HEK293T (cell line): ENCODE results near the gene RUFY1.

Source experiments
- ARNT ChIP-seq: fragments of 450-650 bp; IDR thresholded peaks from 2 replicates; pipeline ENCODE4 v1.6.1; 2017; ENCODE audit warnings: mild to moderate bottlenecking
- BHLHE40 ChIP-seq: fragments of 450-650 bp; IDR thresholded peaks from 2 replicates; pipeline ENCODE4 v1.6.1; 2016; ENCODE audit warnings: mild to moderate bottlenecking, moderate library complexity, borderline replicate concordance
- ELF4 ChIP-seq: fragments of 450-650 bp; IDR thresholded peaks from 2 replicates; pipeline ENCODE4 v1.6.1; 2017; ENCODE audit warnings: antibody characterized with exemption
- FOXA1 ChIP-seq: fragments of 450-650 bp; IDR thresholded peaks from 2 replicates; pipeline ENCODE4 v1.6.1; 2016; ENCODE audit warnings: mild to moderate bottlenecking
- FOXK2 ChIP-seq: fragments of 450-650 bp; IDR thresholded peaks from 2 replicates; pipeline ENCODE4 v1.6.1; 2016; ENCODE audit warnings: mild to moderate bottlenecking
- FOXM1 ChIP-seq: fragments of 450-650 bp; IDR thresholded peaks from 2 replicates; pipeline ENCODE4 v1.6.1; 2017; ENCODE audit warnings: mild to moderate bottlenecking, borderline replicate concordance
- SP1 ChIP-seq: fragments of 450-650 bp; IDR thresholded peaks from 2 replicates; pipeline ENCODE4 v1.6.1; 2017
- SUZ12 ChIP-seq: fragments of 450-650 bp; IDR thresholded peaks from 2 replicates; pipeline ENCODE4 v1.6.1; 2016; ENCODE audit warnings: mild to moderate bottlenecking
- TARDBP ChIP-seq: fragments of 450-650 bp; IDR thresholded peaks from 2 replicates; pipeline ENCODE4 v1.6.1; 2016
- ZNF384 ChIP-seq: fragments of 450-650 bp; IDR thresholded peaks from 2 replicates; pipeline ENCODE4 v1.6.1; 2016

DNA sequence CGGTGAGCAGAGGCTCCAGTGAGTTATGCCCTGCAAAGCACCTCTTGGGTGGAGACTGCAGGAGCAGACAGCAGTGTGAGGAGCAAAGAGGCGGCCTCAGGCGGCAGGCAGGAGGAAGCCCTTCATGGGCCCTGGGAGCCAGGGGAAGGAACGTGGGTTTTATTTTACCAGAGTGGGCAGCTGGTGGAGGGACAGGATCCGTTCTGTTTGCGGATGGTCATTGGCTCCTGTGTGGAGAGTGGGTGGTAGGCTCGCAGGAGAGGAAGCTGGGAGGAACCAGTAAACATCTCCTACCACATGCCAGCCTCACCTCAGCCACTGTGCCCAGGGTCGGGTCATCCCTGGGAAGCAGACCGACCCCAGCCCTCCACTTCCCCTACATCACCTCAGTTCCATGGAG, 48.7 kb downstream of the RUFY1 start:
- TF ChIP-seq ZNF384, result no peak
- TF ChIP-seq SUZ12, result no peak
- TF ChIP-seq FOXM1, result no peak
- TF ChIP-seq BHLHE40, result no peak
- no peak for TF ChIP-seq TARDBP
- no peak for TF ChIP-seq FOXA1
- TF ChIP-seq FOXK2, result no peak
- TF ChIP-seq ARNT, result no peak
- no peak for TF ChIP-seq ELF4
- TF ChIP-seq SP1, result no peak
